ENCODE data around the gene DAB1. TPM values are rescaled to one million over a fixed set of nuclear protein-coding genes. Genes with fewer than 3 reads are reported as not detected.

DAB1 gene
- total RNA-seq, 4 donors from 2014 or later, result 0.22 TPM; not detected in 3

- H3K4me3 ChIP-seq, result no peak overlapping the region
- H3K27ac ChIP-seq, result no peak overlapping the region
- no peaks in the 10 kb centered on the region for H3K4me1 ChIP-seq
- ATAC-seq (no peak), DNase-seq (no peak)
- in situ Hi-C loops (cut with MboI; ENCODE audit: low sequenced_read_pairs in 4 of 4) (no loop called here), intact Hi-C loops (cut with DNase I; ENCODE audit: low total_unique reads) (no loop called here)
- no peaks in the 10 kb centered on the region for H3K9me3 ChIP-seq
- no peaks in the 10 kb centered on the region for H3K36me3 ChIP-seq
- no peaks in the 10 kb centered on the region for H3K27me3 ChIP-seq
- TF ChIP-seq CTCF (IDR thresholded peaks at IDR 0.05 in 4 of 5, conservative IDR thresholded peaks at IDR 0.05 in 1 of 5) (no peak), POLR2A (IDR thresholded peaks at IDR 0.05) (no peak)
These were observed 205.3 kb downstream of the DAB1 start for GRCh38 chr1:57218487-57219079.

- Histone ChIP-seq H3K9me3 (no peaks in the 10 kb centered on the region), H3K4me1 (no peaks in the 10 kb centered on the region), H3K4me3 (no peak overlapping the region), H3K36me3 (no peaks in the 10 kb centered on the region), H3K27me3 (no peaks in the 10 kb centered on the region), H3K27ac (no peak overlapping the region)
- in situ Hi-C loops (cut with MboI; ENCODE audit: low sequenced_read_pairs in 4 of 4), result no loop called here
- DNase-seq, result no peak
- intact Hi-C loops (cut with DNase I; ENCODE audit: low total_unique reads), result no loop called here
- ATAC-seq, result no peak
- TF ChIP-seq POLR2A (IDR thresholded peaks at IDR 0.05) (no peak), CTCF (IDR thresholded peaks at IDR 0.05 in 4 of 5, conservative IDR thresholded peaks at IDR 0.05 in 1 of 5) (no peak)
These were observed 206.0 kb downstream of the DAB1 start for GRCh38 chr1:57217905-57218304.

GRCh38 chr1:57214951-57215575, 208.8 kb downstream of the DAB1 start:
- H3K9me3 ChIP-seq, result no peaks in the 10 kb centered on the region
- H3K4me3 ChIP-seq, result no peak overlapping the region
- H3K27ac ChIP-seq, result no peak overlapping the region
- H3K27me3 ChIP-seq, result no peaks in the 10 kb centered on the region
- intact Hi-C loops (cut with DNase I; ENCODE audit: low total_unique reads), result no loop called here
- H3K4me1 ChIP-seq, result no peaks in the 10 kb centered on the region
- H3K36me3 ChIP-seq, result no peaks in the 10 kb centered on the region
- in situ Hi-C loops (cut with MboI; ENCODE audit: low sequenced_read_pairs in 4 of 4), result no loop called here
- ATAC-seq (no peak), DNase-seq (no peak)
- no peak for TF ChIP-seq POLR2A (IDR thresholded peaks at IDR 0.05)
- no peak for TF ChIP-seq CTCF (IDR thresholded peaks at IDR 0.05 in 4 of 5, conservative IDR thresholded peaks at IDR 0.05 in 1 of 5)

- in situ Hi-C loops (cut with MboI; ENCODE audit: low sequenced_read_pairs in 4 of 4) (no loop called here), intact Hi-C loops (cut with DNase I; ENCODE audit: low total_unique reads) (no loop called here)
- Histone ChIP-seq H3K4me1 (no peaks in the 10 kb centered on the region), H3K27me3 (no peaks in the 10 kb centered on the region), H3K4me3 (no peak overlapping the region), H3K36me3 (no peaks in the 10 kb centered on the region), H3K9me3 (no peaks in the 10 kb centered on the region), H3K27ac (no peak overlapping the region)
- TF ChIP-seq CTCF (IDR thresholded peaks at IDR 0.05 in 4 of 5, conservative IDR thresholded peaks at IDR 0.05 in 1 of 5) (no peak), POLR2A (IDR thresholded peaks at IDR 0.05) (no peak)
- DNase-seq (no peak), ATAC-seq (no peak)
These were observed 213.0 kb downstream of the DAB1 start for GRCh38 chr1:57210881-57211280.
